HG03103 (cell line): ENCODE data around the gene PRAMEF5.
"Not testable (repeated sequence)": the region's sequence is repeated elsewhere in the genome, so short reads cannot be mapped to it uniquely, and the experiment has no call there.

Source experiments
- ATAC-seq: cut with Tn5 transposase; IDR thresholded peaks from one replicate; pipeline ENCODE4 v1.9.1; 2021; ENCODE audit warnings: low read depth; ENCODE audit not compliant: unreplicated experiment

Gene PRAMEF5

DNA sequence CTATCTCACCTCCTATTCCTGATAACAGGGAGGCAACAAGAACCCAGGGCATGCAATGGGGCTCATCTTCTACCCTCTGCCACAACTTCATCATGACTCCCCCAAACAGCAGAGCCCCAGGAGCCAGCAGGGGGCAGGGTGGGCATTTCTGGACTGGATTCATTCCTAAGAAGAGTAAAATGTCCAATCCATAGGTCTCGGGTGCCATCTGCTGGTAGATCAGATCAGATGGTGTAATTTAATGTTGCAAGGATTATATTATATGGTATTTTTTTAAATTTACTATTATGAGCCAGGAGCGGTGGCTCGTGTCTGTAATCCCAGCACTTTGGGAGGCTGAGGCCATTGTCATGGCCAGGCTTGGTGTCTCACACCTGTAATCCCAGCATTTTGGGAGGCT lies 11.1 kb downstream of the PRAMEF5 start:
- ATAC-seq, result not testable (repeated sequence)

DNA sequence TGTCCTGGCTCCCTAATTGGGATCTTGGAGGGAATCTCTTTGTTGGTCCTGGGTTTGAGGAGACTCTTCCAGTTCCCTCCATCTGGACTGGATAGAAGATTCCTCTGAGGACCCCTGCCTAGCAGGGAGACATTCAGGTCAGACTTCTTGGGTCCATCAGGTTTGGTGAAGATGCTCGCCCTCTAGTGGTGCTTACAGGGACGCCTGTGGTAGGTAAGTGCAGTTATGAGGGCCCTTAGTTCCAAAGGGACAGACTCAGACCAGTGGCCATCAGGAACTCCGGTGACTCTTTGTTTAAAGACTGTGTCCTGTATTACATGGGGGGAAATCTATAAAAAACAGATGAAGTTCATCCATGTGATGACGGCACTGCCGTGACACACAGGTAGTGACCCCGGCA lies 23.0 kb downstream of the PRAMEF5 start:
- ATAC-seq, result not testable (repeated sequence)

GRCh38 chr1:13279617-13280016 lies 25.6 kb downstream of the PRAMEF5 start:
- ATAC-seq, result not testable (repeated sequence)

DNA sequence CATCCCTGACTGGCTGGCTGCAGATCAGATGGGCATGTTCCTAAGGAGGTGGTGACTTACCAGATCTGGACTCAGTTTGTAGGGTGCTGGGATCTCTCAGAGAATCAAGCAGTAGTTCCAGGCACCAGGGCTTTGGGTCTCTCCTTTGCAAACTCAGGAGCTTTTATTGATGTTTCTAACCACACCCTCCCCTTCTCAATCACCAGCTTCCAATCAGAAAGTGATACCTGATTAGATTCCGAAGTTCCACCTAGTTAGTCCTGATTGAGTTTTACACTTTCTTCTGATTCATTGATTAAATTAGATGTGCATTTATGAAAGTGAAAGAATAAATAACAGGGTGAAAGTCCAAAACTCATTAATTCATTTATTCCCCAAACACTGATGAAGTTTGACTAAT lies 31.0 kb downstream of the PRAMEF5 start, which contains the start of gene PRAMEF8:
TSS of gene PRAMEF8 (minus strand) at position 101 of the 400 bp plus-strand sequence. CDS start 1,046 bp downstream, outside the sequence.
- not testable (repeated sequence) for ATAC-seq

- ATAC-seq, result not testable (repeated sequence)
Measured at GRCh38 chr1:13289030-13289429, 35.0 kb downstream of the PRAMEF5 start.

- not testable (repeated sequence) for ATAC-seq
Measured at GRCh38 chr1:13297216-13297931, 43.4 kb downstream of the PRAMEF5 start.

GRCh38 chr1:13298699-13299098 lies 44.7 kb downstream of the PRAMEF5 start:
- ATAC-seq, result not testable (repeated sequence)

GRCh38 chr1:13302197-13302596 lies 48.2 kb downstream of the PRAMEF5 start:
- not testable (repeated sequence) for ATAC-seq

DNA sequence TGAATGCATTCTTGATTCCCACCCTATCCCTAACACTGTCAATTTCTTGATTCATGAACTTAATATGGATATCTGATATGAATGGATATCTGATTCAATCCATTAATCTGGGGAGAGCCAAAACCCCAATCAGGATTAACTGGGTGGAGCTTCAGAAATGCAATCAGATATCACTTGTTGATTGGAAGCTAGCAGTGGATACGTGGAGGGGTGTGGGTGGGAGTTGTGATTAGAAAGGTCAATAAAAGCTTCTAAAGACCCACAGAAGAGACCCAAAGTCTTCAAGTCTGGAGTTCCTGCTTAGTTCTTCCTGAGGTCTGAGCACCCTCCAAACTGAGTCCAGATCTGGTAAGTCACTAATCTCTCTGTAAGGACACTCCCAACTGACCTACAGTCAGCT lies 49.2 kb downstream of the PRAMEF5 start, which contains the start of gene PRAMEF33:
TSS of gene PRAMEF33 (plus strand) at position 301 of the 400 bp plus-strand sequence. CDS start 2,416 bp downstream, outside the sequence.
- not testable (repeated sequence) for ATAC-seq
